SK-N-SH (cell line): ENCODE measurements around the gene PARD3B. TPM values are rescaled to one million over a fixed set of nuclear protein-coding genes. Genes with fewer than 3 reads are reported as not detected.

Experiments
- CTCF ChIA-PET: fragments of 300-600, 350-600 bp; formaldehyde crosslinking; extraction: SDS; loops from one replicate; lab custom pipeline; 2021; lab: Yijun Ruan, JAX
- POLR2A ChIA-PET: fragments of 350-600 bp; sonication (Branson Sonifier 250); formaldehyde crosslinking; extraction: SDS; loops from one replicate; lab custom pipeline; 2020; ENCODE audit warnings: antibody characterized with exemption, inconsistent platforms; lab: Yijun Ruan, JAX
- DNase-seq: peaks from one replicate; pipeline ENCODE4 v3.0.0; 2012
- H2AFZ ChIP-seq: fragments of 200-600 bp; sonication (generic); 2 replicates; pipeline ENCODE4 v1.8.1; 2016; ENCODE audit warnings: antibody characterized with exemption, mild to moderate bottlenecking, low read depth
- H3F3A ChIP-seq: fragments of 200-600 bp; sonication (generic); replicated peaks from 2 replicates; pipeline ENCODE3; 2016; ENCODE audit warnings: antibody characterized with exemption, mild to moderate bottlenecking; ENCODE audit not compliant: insufficient read depth
- H3K27ac ChIP-seq, 2 experiments: fragments of 200-500 bp in 1 of 2; fragments of 200-600 bp in 1 of 2; sonication (Bioruptor generic) in 1 of 2; sonication (generic), shearing (Covaris generic) in 1 of 2; 2 replicates each; pipeline versions ENCODE4 v1.5.1 to v1.6.1; 2014 to 2016; ENCODE audit warnings: low read depth in 2 of 2, inconsistent platforms in 1 of 2, low read length in 1 of 2, mild to moderate bottlenecking in 1 of 2, mixed read lengths in 1 of 2
- H3K27me3 ChIP-seq: fragments of 200-600 bp; sonication (generic), shearing (Covaris generic); 2 replicates; pipeline ENCODE4 v1.6.1; 2016; ENCODE audit warnings: mixed run types; ENCODE audit not compliant: insufficient read depth
- H3K36me3 ChIP-seq, 2 experiments: fragments of 200-500 bp in 1 of 2; fragments of 200-600 bp in 1 of 2; sonication (Bioruptor generic) in 1 of 2; sonication (generic) in 1 of 2; replicated peaks in 1 of 2; 2 replicates each; pipeline versions ENCODE3 to v1.5.1; 2014 to 2016; ENCODE audit warnings: low read length in 1 of 2, mild to moderate bottlenecking in 1 of 2; ENCODE audit not compliant: insufficient read depth in 2 of 2, control insufficient read depth in 1 of 2
- H3K4me1 ChIP-seq, 2 experiments: fragments of 200-500 bp in 1 of 2; fragments of 200-600 bp in 1 of 2; sonication (Bioruptor generic) in 1 of 2; sonication (generic), shearing (Covaris generic) in 1 of 2; 2 replicates each; pipeline versions ENCODE4 v1.5.1 to v1.6.1; 2014 to 2016; ENCODE audit warnings: low read depth in 1 of 2, low read length in 1 of 2, mixed run types in 1 of 2; ENCODE audit not compliant: insufficient read depth in 2 of 2, control insufficient read depth in 1 of 2
- H3K4me2 ChIP-seq: fragments of 200-600 bp; sonication (generic), shearing (Covaris generic); 2 replicates; pipeline ENCODE4 v1.6.1; 2017; ENCODE audit warnings: mixed run types
- H3K4me3 ChIP-seq, 2 experiments: fragments of 200-500 bp in 1 of 2; fragments of 200-600 bp in 1 of 2; sonication (Bioruptor generic) in 1 of 2; sonication (generic), shearing (Covaris generic) in 1 of 2; 2 replicates each; pipeline versions ENCODE4 v1.5.1 to v1.8.1; 2014 to 2016; ENCODE audit warnings: low read depth in 2 of 2, inconsistent platforms in 1 of 2, low read length in 1 of 2, mild to moderate bottlenecking in 1 of 2, mixed read lengths in 1 of 2, moderate library complexity in 1 of 2
- H3K79me2 ChIP-seq: fragments of 200-600 bp; sonication (generic); 2 replicates; pipeline ENCODE4 v1.8.1; 2017; ENCODE audit warnings: mild to moderate bottlenecking; ENCODE audit not compliant: insufficient read depth
- H3K9ac ChIP-seq: fragments of 200-600 bp; sonication (generic); 2 replicates; pipeline ENCODE4 v1.6.1; 2017; ENCODE audit warnings: mixed run types
- H3K9me2 ChIP-seq: fragments of 200-600 bp; sonication (generic); 2 replicates; pipeline ENCODE4 v1.6.1; 2017; ENCODE audit warnings: mixed run types
- H3K9me3 ChIP-seq: fragments of 200-600 bp; sonication (generic); 2 replicates; pipeline ENCODE4 v1.6.1; 2017; ENCODE audit warnings: mixed run types, mild to moderate bottlenecking, moderate library complexity
- H4K20me1 ChIP-seq: fragments of 200-600 bp; sonication (generic); 2 replicates; pipeline ENCODE4 v1.6.1; 2017; ENCODE audit warnings: mild to moderate bottlenecking, mixed run types; ENCODE audit not compliant: insufficient read depth
- ELF1 ChIP-seq: IDR thresholded peaks from 2 replicates; pipeline ENCODE4 v1.4.0; 2012
- EP300 ChIP-seq, 2 experiments: IDR thresholded peaks; 2 replicates each; pipeline versions ENCODE4 v1.4.0 to v1.6.1; 2012; ENCODE audit warnings: borderline replicate concordance in 1 of 2, low read depth in 1 of 2, low read length in 1 of 2
- FOXJ3 ChIP-seq: sonication (generic); formaldehyde crosslinking; IDR thresholded peaks from 2 replicates; pipeline ENCODE4 v1.5.1; 2020; ENCODE audit warnings: mild to moderate bottlenecking, missing genetic modification reagents
- FOXM1 ChIP-seq: IDR thresholded peaks from 2 replicates; pipeline ENCODE4 v1.4.0; 2012; ENCODE audit warnings: low read depth, mild to moderate bottlenecking
- GATA2 ChIP-seq: sonication (generic); formaldehyde crosslinking; IDR thresholded peaks from 2 replicates; pipeline ENCODE4 v1.5.0; 2020; ENCODE audit warnings: mild to moderate bottlenecking, missing genetic modification reagents
- MAX ChIP-seq: IDR thresholded peaks from 2 replicates; pipeline ENCODE4 v1.4.0; 2012; ENCODE audit warnings: low read depth
- PBX3 ChIP-seq: IDR thresholded peaks from 2 replicates; pipeline ENCODE4; 2012
- POLR2AphosphoS5 ChIP-seq: IDR thresholded peaks from 2 replicates; pipeline ENCODE4 v1.6.1; 2012; ENCODE audit warnings: low read depth, low read length
- RAD21 ChIP-seq: IDR thresholded peaks from 2 replicates; pipeline ENCODE4 v1.6.1; 2012; ENCODE audit warnings: mild to moderate bottlenecking, low read length
- SIN3A ChIP-seq: IDR thresholded peaks from 2 replicates; pipeline ENCODE4 v1.6.1; 2012; ENCODE audit warnings: low read depth, mild to moderate bottlenecking, low read length, moderate library complexity, borderline replicate concordance
- TCF12 ChIP-seq: IDR thresholded peaks from 2 replicates; pipeline ENCODE4 v1.4.0; 2012
- TEAD4 ChIP-seq: IDR thresholded peaks from 2 replicates; pipeline ENCODE4 v1.4.0; 2012; ENCODE audit warnings: mild to moderate bottlenecking, borderline replicate concordance; ENCODE audit not compliant: insufficient read depth
- USF2 ChIP-seq: fragments of 150-350 bp; IDR thresholded peaks from 2 replicates; pipeline ENCODE4 v1.6.1; 2017; ENCODE audit warnings: antibody characterized with exemption, low read length, low read depth, borderline replicate concordance
- WGBS: methylation state at CpG from one replicate; pipeline ENCODE4 v1.1.6; 2017; ENCODE audit warnings: low lambda C conversion rate; 5-methylcytosine and 5-hydroxymethylcytosine counted together
- polyA plus RNA-seq, 3 experiments: library from polyadenylated mRNA; depleted of rRNA; stranded (reverse); fragments of >200 nt; gene quantifications; 2 replicates each; pipeline ENCODE4 v1.2.3, GENCODE V29; 2012

Gene PARD3B
- polyA plus RNA-seq, 1 of the 3 experiments (the other 2 are of a cell fraction), result 0.87 TPM

GRCh38 chr2:205372141-205372540, 826.9 kb downstream of the PARD3B start:
- Histone ChIP-seq H2AFZ (no peak overlapping the region), H3K4me1 (peaks cover 0 to 13% of the 10 kb centered on the region in 2 experiments; a peak in 2 of 4 replicates), H3K9me2 (no peaks in the 10 kb centered on the region), H3K27ac (no peak overlapping the region), H3K27me3 (no peaks in the 10 kb centered on the region), H3K36me3 (no peaks in the 10 kb centered on the region), H3F3A (no peaks in the 10 kb centered on the region), H4K20me1 (no peaks in the 10 kb centered on the region), H3K9me3 (no peaks in the 10 kb centered on the region), H3K79me2 (no peaks in the 10 kb centered on the region), H3K4me3 (no peak overlapping the region), H3K4me2 (no peak overlapping the region), H3K9ac (no peak overlapping the region)
- POLR2A ChIA-PET, result no interaction called here
- no peak for TF ChIP-seq ELF1
- TF ChIP-seq PBX3, result peak; percentile 31; the same call in 1 of the 2 replicates
- peak; percentile 10; the same call in 1 of the 2 replicates for TF ChIP-seq TCF12
- DNase-seq, result no peak
- CTCF ChIA-PET, result no interaction called here

- WGBS, result 65% methylated on average over 9 of the region's 9 CpGs
- CTCF ChIA-PET, result no interaction called here
Measured at GRCh38 chr2:205375461-205376448, 830.5 kb downstream of the PARD3B start.

GRCh38 chr2:205377324-205377723, 832.0 kb downstream of the PARD3B start:
- Histone ChIP-seq H3K9me3 (no peaks in the 10 kb centered on the region), H2AFZ (no peak overlapping the region), H3K27ac (no peak overlapping the region), H4K20me1 (no peaks in the 10 kb centered on the region), H3K27me3 (no peaks in the 10 kb centered on the region), H3K4me3 (no peak overlapping the region), H3K79me2 (no peaks in the 10 kb centered on the region), H3F3A (no peaks in the 10 kb centered on the region), H3K4me2 (no peak overlapping the region)
- CTCF ChIA-PET, result no interaction called here
- POLR2A ChIA-PET, result no interaction called here
- TF ChIP-seq PBX3, result no peak
- no peak for TF ChIP-seq GATA2 (CRISPR knock-in tag)
- TF ChIP-seq POLR2AphosphoS5, result no peak
- no peak for TF ChIP-seq SIN3A
- TF ChIP-seq USF2, result no peak
- TF ChIP-seq RAD21, result no peak
- no peak for TF ChIP-seq FOXJ3 (CRISPR knock-in tag)
- TF ChIP-seq ELF1, result no peak
- TF ChIP-seq FOXM1, result no peak
- TF ChIP-seq MAX, result no peak
- TF ChIP-seq, all 33 proteins: peak for 0
- H3K9me2 ChIP-seq, result no peaks in the 10 kb centered on the region
- no peak overlapping the region for H3K9ac ChIP-seq
- H3K4me1 ChIP-seq, result peaks cover 0 to 13% of the 10 kb centered on the region in 2 experiments; a peak in 2 of 4 replicates
- H3K36me3 ChIP-seq, result no peaks in the 10 kb centered on the region
- no peak for DNase-seq

More at GRCh38 chr2:205375461-205376448, 830.5 kb downstream of the PARD3B start:
- Histone ChIP-seq H3K9me2 (no peaks in the 10 kb centered on the region), H4K20me1 (no peaks in the 10 kb centered on the region)
- TF ChIP-seq EP300 (IDR thresholded peaks at IDR 0.05; ENCODE audit: borderline replicate concordance in 1 of 2, low read depth in 1 of 2, low read length in 1 of 2) (peak in 1 of 2 experiments; percentile 35; a peak in 1 of 4 replicates), TEAD4 (no peak), TCF12 (peak; percentile 58; the same call in 1 of the 2 replicates), GATA2 (CRISPR knock-in tag) (0 out of 2 replicates have a peak, but pooled peaks have one; percentile 9)
- TF ChIP-seq, all 33 proteins: peak for 3
- H2AFZ ChIP-seq, result no peak overlapping the region
- POLR2A ChIA-PET, result no interaction called here
- H3K27ac ChIP-seq, result peak overlapping the region in 1 of 2 experiments; percentile 87; a peak in 2 of 4 replicates
- no peak overlapping the region for H3K4me3 ChIP-seq
- no peaks in the 10 kb centered on the region for H3K36me3 ChIP-seq
- H3K79me2 ChIP-seq, result no peaks in the 10 kb centered on the region
- no peaks in the 10 kb centered on the region for H3K9me3 ChIP-seq
- H3F3A ChIP-seq, result no peaks in the 10 kb centered on the region
- H3K4me2 ChIP-seq, result no peak overlapping the region
- no peaks in the 10 kb centered on the region for H3K27me3 ChIP-seq
- peak; percentile 6 for DNase-seq
- peaks cover 0 to 13% of the 10 kb centered on the region in 2 experiments; a peak in 2 of 4 replicates for H3K4me1 ChIP-seq
- H3K9ac ChIP-seq, result no peak overlapping the region
